NK-92 treated with Interleukin-12 subunit alpha and Interleukin-12 subunit beta, amount 100 ng/mL, for 24 hours (cell line): Measurements from ENCODE around the gene CRLF3.
"Not testable (repeated sequence)": the region's sequence is repeated elsewhere in the genome, so short reads cannot be mapped to it uniquely, and the experiment has no call there.

Source experiments
- DNase-seq: peaks from one replicate; lab custom pipeline; 2025; lab: John Stamatoyannopoulos, UW

Gene CRLF3

GRCh38 chr17:30735644-30736043 is 88.8 kb downstream of the CRLF3 start:
- DNase-seq: not testable (repeated sequence)

- DNase-seq: not testable (repeated sequence)
Measured at GRCh38 chr17:30735206-30735605, 89.3 kb downstream of the CRLF3 start.

- DNase-seq: not testable (repeated sequence)
Measured at GRCh38 chr17:30734153-30734552, 90.3 kb downstream of the CRLF3 start.
